Cardiac fibroblast (primary cell): ENCODE data around the gene LAMA2.
"Not testable (repeated sequence)": the region's sequence is repeated elsewhere in the genome, so short reads cannot be mapped to it uniquely, and the experiment has no call there.

Experiments
- DNase-seq, 2 donors: peaks; one replicate each; pipeline versions ENCODE4 v3.0.0 to v3.0.0-alpha.2; 2010; ENCODE audit warnings: low read depth in 2 of 2
- H3K4me3 ChIP-seq, 2 donors: replicated peaks in 1 of 2; 1 replicate in 1 of 2; 2 replicates in 1 of 2; pipeline ENCODE4 v1.5.1; 2011; ENCODE audit warnings: low read depth in 2 of 2, low read length in 2 of 2, mild to moderate bottlenecking in 2 of 2, moderate library complexity in 1 of 2
- TF ChIP-seq, protein P1 (sequence below): IDR thresholded peaks from one replicate; pipeline ENCODE4 v1.5.1; 2011; ENCODE audit warnings: low read depth, mild to moderate bottlenecking, low read length, inconsistent platforms

LAMA2 gene

DNA sequence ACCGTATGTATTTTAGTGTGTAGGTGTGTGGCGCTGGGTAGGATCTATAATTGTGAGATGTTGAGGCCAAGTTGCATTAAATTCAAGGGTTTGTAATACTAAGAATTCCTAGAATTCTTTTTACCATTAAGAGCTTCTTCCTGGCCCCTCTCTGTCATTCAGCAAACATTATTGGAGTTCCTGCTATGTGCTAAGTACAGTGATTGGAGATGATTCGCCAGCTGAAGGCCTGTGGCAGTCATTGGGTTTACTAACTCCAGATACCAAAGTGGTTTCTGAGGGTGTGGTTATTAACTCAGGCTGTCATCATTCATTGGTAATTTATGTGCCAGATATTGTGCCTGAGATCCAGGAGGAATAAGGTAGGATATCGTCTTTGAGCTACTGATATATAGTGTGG, 167.1 kb downstream of the LAMA2 start:
- TF ChIP-seq, protein P1, sequence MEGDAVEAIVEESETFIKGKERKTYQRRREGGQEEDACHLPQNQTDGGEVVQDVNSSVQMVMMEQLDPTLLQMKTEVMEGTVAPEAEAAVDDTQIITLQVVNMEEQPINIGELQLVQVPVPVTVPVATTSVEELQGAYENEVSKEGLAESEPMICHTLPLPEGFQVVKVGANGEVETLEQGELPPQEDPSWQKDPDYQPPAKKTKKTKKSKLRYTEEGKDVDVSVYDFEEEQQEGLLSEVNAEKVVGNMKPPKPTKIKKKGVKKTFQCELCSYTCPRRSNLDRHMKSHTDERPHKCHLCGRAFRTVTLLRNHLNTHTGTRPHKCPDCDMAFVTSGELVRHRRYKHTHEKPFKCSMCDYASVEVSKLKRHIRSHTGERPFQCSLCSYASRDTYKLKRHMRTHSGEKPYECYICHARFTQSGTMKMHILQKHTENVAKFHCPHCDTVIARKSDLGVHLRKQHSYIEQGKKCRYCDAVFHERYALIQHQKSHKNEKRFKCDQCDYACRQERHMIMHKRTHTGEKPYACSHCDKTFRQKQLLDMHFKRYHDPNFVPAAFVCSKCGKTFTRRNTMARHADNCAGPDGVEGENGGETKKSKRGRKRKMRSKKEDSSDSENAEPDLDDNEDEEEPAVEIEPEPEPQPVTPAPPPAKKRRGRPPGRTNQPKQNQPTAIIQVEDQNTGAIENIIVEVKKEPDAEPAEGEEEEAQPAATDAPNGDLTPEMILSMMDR = no peak
- DNase-seq = no peak

DNA sequence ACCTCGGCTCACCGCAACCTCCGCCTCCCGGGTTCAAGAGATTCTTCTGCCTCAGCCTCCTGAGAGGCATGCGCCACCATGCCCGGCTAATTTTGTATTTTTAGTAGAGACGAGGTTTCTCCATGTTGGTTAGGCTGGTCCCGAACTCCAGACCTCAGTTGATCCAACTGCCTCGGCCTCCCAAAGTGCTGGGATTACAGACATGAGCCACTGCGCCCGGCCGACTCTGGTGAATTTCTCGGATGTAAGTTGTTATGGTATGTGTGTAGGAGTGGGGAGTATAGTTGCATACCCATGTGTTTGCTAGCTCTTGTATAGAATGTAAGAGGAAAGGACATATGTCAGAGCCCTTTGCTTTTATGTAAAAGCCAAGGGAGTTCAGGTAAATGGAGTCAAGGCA, 170.2 kb downstream of the LAMA2 start:
- DNase-seq, H3K4me3 ChIP-seq: not testable (repeated sequence)

More for the DNA sequence above, 167.1 kb downstream of the LAMA2 start:
- H3K4me3 ChIP-seq = no peak overlapping the region

DNA sequence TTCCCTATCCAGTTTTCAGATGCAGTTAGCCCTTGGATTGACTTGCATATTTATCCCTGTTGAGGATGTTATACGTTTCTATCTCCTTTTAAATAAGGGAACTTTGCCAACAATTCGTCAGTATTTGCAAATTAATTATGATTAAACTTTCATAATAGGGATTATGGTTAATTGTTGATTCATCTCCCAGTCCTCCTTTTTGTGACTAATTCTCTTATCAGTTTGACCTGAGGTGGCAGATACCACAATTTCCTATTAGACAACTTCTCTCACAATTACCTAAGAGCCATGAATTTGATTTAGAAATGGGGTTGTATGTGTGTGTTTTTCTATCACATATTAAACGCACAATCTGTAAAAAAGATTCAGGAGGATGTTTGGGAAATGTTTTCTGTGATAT, 172.9 kb downstream of the LAMA2 start:
- H3K4me3 ChIP-seq = no peak overlapping the region
- DNase-seq = peak in 1 of 2 donors; percentile 23
- TF ChIP-seq, protein P1 = no peak

DNA sequence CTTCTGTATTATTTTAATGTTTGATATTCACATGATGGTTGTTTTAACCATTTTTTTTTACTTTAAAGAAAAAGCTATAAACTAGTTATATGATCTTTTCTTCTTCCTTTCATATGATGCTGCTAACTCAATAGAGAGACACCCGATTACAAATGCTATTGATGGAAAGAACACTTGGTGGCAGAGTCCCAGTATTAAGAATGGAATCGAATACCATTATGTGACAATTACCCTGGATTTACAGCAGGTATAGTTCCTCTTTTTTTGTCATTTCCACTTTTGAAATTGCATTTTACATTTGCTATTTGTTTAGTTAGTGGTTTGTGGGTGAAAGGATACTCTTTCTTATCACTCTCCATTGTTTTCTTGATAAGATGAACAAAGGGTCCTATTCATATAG, 176.7 kb downstream of the LAMA2 start:
- H3K4me3 ChIP-seq = no peak overlapping the region
- TF ChIP-seq, protein P1 = no peak
- no peak for DNase-seq

DNA sequence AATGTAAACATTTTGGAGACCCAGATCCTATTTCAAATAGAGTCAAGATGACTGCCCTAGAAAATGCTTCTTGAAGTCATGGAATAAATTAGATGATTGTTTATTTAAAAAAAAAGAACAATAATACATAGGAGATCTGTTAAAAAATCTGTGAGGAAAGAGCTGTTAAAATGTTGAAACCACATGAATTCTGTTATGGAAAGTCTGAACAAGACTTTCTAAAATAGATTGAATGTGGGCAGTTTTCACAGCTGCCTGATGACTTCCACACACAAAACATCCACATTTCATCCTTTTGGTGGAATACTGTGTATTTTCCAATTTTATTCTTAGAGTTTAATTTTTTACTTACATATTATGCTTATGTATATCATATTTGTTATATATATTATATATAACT, 186.1 kb downstream of the LAMA2 start:
- TF ChIP-seq, protein P1 = no peak
- peak in 1 of 2 donors; percentile 6 for DNase-seq
- no peak overlapping the region for H3K4me3 ChIP-seq

DNA sequence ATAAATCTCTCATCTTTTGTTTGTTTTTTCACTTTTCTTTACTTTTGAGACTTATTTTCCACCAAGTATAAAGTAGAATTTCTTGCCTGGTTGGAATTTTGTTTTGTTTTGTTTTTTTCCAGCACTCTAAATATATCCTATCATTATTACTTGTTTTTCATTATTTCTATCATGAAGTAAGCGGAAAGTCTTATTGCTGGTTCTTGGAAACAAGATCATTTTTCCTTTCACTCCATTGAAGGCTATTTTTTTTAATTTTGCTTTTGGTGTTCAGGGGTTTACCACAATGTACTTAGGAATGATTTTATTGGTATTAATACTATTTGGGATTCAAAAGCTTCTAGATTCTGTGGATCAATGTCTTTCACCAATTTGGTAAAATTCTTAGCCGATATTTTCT, 190.1 kb downstream of the LAMA2 start:
- H3K4me3 ChIP-seq = no peak overlapping the region
- TF ChIP-seq, protein P1 = no peak
- no peak for DNase-seq

DNA sequence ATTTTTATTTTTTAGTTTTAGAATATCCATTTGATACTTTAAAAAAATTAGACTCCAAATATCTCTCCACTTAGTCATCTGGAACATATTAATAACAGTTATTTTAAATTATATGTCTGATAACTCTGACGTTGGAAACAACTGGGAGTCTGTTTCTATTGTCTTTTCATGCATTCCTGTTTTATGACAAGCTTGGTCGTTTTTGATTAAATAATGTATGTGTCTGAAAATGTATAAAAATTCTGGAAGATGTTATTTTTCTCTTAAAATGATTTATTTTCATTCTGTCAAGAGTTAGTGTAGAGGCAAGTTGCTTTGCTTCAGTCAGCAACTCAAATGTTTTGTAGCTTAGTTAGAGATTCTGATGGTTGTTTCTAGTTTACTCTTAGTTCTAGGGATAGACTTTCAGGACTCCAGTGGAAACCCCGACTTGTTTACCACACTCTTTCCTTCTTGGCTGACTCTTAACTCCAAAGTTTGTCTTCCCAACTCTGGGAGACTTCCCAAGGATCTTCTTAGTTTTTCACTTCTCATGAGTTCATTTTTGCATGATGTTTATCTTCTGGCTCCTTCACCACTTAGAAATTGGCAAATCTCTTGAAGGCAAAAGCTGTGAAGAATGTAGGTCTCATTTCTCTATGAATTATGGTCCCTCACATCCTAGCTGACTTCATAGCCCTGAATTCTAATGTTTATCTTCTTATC, 190.9 kb downstream of the LAMA2 start:
- no peak overlapping the region for H3K4me3 ChIP-seq
- TF ChIP-seq, protein P1 = no peak
- peak; percentile 56 to 68 for DNase-seq
